ENCODE data around the gene CAPN13.

DNA sequence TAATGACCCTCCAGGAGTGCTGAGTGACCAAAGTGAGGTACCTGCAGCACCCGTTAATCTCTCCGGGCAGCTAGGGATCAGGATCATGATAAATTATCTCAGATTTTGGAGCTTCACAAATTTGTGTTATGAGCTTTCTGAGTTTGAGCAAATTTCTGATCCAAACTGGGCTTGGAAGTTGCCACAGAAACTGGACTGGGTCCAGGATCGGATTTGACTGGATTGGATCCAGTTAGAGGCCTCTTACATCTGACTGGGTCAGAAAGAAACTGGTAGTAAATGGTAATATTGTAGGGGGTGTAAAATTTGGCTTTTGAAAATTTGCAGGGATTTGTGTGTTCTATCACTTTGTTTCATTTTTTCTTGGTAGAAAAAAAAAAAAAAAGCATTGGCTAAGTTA lies 19.7 kb upstream of the CAPN13 start:
- TF ChIP-seq POLR2AphosphoS5 (IDR thresholded peaks at IDR 0.05; ENCODE audit: low read depth, low read length): no peak
- TF ChIP-seq, protein P1, sequence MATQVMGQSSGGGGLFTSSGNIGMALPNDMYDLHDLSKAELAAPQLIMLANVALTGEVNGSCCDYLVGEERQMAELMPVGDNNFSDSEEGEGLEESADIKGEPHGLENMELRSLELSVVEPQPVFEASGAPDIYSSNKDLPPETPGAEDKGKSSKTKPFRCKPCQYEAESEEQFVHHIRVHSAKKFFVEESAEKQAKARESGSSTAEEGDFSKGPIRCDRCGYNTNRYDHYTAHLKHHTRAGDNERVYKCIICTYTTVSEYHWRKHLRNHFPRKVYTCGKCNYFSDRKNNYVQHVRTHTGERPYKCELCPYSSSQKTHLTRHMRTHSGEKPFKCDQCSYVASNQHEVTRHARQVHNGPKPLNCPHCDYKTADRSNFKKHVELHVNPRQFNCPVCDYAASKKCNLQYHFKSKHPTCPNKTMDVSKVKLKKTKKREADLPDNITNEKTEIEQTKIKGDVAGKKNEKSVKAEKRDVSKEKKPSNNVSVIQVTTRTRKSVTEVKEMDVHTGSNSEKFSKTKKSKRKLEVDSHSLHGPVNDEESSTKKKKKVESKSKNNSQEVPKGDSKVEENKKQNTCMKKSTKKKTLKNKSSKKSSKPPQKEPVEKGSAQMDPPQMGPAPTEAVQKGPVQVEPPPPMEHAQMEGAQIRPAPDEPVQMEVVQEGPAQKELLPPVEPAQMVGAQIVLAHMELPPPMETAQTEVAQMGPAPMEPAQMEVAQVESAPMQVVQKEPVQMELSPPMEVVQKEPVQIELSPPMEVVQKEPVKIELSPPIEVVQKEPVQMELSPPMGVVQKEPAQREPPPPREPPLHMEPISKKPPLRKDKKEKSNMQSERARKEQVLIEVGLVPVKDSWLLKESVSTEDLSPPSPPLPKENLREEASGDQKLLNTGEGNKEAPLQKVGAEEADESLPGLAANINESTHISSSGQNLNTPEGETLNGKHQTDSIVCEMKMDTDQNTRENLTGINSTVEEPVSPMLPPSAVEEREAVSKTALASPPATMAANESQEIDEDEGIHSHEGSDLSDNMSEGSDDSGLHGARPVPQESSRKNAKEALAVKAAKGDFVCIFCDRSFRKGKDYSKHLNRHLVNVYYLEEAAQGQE (IDR thresholded peaks at IDR 0.05; ENCODE audit: insufficient read depth in 1 of 2, low read depth in 2 of 2, low read length in 1 of 2): no peak
- TF ChIP-seq, protein P2, sequence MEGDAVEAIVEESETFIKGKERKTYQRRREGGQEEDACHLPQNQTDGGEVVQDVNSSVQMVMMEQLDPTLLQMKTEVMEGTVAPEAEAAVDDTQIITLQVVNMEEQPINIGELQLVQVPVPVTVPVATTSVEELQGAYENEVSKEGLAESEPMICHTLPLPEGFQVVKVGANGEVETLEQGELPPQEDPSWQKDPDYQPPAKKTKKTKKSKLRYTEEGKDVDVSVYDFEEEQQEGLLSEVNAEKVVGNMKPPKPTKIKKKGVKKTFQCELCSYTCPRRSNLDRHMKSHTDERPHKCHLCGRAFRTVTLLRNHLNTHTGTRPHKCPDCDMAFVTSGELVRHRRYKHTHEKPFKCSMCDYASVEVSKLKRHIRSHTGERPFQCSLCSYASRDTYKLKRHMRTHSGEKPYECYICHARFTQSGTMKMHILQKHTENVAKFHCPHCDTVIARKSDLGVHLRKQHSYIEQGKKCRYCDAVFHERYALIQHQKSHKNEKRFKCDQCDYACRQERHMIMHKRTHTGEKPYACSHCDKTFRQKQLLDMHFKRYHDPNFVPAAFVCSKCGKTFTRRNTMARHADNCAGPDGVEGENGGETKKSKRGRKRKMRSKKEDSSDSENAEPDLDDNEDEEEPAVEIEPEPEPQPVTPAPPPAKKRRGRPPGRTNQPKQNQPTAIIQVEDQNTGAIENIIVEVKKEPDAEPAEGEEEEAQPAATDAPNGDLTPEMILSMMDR (IDR thresholded peaks at IDR 0.05): no peak
- TF ChIP-seq TCF7L2 (IDR thresholded peaks at IDR 0.05; ENCODE audit: low read depth, low read length): no peak
